Measurements from ENCODE around the gene METTL16.
A peak's percentile ranks its signal among the peaks of the same experiment; 100 is the strongest.
"Not testable (repeated sequence)": the region's sequence is repeated elsewhere in the genome, so short reads cannot be mapped to it uniquely, and the experiment has no call there.

METTL16 gene

DNA sequence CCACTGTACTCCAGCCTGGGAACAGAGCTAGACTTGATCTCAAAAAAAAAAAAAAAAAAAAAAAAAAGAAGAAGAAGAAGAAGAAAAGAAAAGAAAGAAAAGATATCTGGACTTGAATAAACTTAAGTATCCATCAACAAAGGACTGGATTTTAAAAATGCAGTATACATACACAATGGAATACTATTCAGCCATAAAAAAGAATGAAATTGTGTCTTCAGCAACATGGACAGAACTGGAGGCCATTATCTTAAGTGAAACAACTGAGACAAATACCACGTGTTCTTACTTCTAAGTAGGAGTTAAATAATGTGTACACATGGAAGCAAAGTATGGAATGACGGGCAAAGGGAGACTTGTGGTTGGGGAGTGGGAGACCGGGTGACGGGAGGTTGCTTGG lies 70.8 kb downstream of the METTL16 start (continued):
- TF ChIP-seq, protein P1, sequence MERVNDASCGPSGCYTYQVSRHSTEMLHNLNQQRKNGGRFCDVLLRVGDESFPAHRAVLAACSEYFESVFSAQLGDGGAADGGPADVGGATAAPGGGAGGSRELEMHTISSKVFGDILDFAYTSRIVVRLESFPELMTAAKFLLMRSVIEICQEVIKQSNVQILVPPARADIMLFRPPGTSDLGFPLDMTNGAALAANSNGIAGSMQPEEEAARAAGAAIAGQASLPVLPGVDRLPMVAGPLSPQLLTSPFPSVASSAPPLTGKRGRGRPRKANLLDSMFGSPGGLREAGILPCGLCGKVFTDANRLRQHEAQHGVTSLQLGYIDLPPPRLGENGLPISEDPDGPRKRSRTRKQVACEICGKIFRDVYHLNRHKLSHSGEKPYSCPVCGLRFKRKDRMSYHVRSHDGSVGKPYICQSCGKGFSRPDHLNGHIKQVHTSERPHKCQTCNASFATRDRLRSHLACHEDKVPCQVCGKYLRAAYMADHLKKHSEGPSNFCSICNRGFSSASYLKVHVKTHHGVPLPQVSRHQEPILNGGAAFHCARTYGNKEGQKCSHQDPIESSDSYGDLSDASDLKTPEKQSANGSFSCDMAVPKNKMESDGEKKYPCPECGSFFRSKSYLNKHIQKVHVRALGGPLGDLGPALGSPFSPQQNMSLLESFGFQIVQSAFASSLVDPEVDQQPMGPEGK (CRISPR knock-in tag; IDR thresholded peaks at IDR 0.05; ENCODE audit: borderline replicate concordance): no peak
- TF ChIP-seq PPARA (CRISPR knock-in tag; IDR thresholded peaks at IDR 0.05; ENCODE audit: borderline replicate concordance) (no peak), OSR1 (CRISPR knock-in tag; IDR thresholded peaks at IDR 0.05) (no peak)

DNA sequence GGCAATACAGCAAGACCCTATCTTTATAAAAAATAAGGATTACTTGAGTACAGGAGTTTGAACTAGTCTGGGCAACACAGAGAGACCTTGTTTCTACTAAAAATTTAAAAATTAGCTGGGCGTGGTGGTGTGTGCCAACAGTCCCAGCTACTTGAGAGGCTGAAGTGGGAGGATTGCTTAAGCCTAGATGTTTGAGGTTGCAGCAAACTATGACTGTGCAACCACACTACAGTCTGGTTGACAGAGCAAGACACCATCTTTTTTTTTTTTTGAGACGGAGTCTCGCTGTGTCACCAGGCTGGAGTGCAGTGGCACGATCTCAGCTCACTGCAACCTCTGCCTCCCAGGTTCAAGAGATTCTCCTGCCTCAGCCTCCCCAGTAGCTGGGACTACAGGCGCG lies 71.7 kb downstream of the METTL16 start:
- ATAC-seq: not testable (repeated sequence)

DNA sequence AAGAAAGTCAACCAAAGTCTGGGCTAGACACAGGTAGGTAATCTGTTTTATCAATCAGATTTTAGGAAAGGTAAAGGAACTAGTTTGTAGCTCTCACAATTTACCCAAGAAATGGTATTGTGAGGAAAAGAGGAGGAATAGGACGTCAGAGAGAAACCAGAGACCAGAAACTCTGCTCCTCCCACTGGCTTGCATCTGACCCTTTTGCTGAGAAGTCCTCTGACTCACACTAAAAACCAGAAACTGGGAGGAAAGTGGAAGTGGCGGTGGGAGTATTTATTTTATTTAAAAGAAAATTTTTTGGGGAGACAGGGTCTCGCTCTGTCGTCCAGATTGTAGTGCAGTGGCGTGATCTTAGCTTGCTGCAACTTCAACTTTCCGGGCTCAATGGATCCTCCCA lies 72.9 kb downstream of the METTL16 start:
- peak; percentile 57 for ATAC-seq
- no peak for TF ChIP-seq TCF4 (CRISPR knock-in tag; IDR thresholded peaks at IDR 0.05; ENCODE audit: borderline replicate concordance)
- TF ChIP-seq ZNF70 (CRISPR knock-in tag; IDR thresholded peaks at IDR 0.05): no peak
- TF ChIP-seq SNAI2 (CRISPR knock-in tag; IDR thresholded peaks at IDR 0.05): no peak
- no peak for TF ChIP-seq PPARA (CRISPR knock-in tag; IDR thresholded peaks at IDR 0.05; ENCODE audit: borderline replicate concordance)

DNA sequence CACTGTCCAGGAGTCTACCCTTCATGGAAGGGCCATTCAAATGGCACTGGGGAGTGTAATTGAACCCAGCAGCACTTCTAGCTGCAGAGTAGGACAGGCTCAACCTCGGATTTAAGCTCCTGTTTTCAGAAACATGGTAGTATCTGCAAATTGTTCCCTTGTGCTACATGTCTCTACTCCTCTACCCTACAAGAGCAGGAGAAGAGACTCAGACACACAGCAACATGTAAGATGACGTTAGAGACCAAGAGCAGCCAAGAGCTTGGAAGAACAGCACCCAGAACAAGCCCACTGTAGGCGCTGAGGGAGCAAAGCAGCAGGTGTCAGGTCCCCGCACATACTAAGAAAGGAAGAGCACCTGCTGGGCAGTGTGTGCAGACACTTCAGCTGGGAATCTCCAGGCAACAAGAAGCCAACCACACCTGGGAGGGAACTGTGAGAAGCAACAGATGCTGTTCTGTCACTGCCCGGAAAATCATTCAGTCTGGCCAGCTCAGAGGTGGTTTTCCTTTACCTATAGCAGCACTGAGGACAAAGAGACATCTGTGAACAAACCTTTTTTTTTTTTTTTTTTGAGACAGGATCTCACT lies 75.3 kb downstream of the METTL16 start:
- no peak for ATAC-seq
- TF ChIP-seq RARB (CRISPR knock-in tag; IDR thresholded peaks at IDR 0.05) (no peak), ZNF70 (CRISPR knock-in tag; IDR thresholded peaks at IDR 0.05) (no peak), ZNF8 (CRISPR knock-in tag; IDR thresholded peaks at IDR 0.05) (no peak), ISL1 (CRISPR knock-in tag; IDR thresholded peaks at IDR 0.05) (no peak), PPARA (CRISPR knock-in tag; IDR thresholded peaks at IDR 0.05; ENCODE audit: borderline replicate concordance) (no peak), ZFP3 (CRISPR knock-in tag; IDR thresholded peaks at IDR 0.05) (no peak), SNAI2 (CRISPR knock-in tag; IDR thresholded peaks at IDR 0.05) (no peak), CSDC2 (CRISPR knock-in tag; IDR thresholded peaks at IDR 0.05) (no peak), ARNTL (CRISPR knock-in tag; IDR thresholded peaks at IDR 0.05; ENCODE audit: borderline replicate concordance, low read depth) (no peak), TCF4 (CRISPR knock-in tag; IDR thresholded peaks at IDR 0.05; ENCODE audit: borderline replicate concordance) (no peak), OSR1 (CRISPR knock-in tag; IDR thresholded peaks at IDR 0.05) (no peak), BACH2 (CRISPR knock-in tag; IDR thresholded peaks at IDR 0.05; ENCODE audit: borderline replicate concordance) (no peak)
- TF ChIP-seq, protein P2, sequence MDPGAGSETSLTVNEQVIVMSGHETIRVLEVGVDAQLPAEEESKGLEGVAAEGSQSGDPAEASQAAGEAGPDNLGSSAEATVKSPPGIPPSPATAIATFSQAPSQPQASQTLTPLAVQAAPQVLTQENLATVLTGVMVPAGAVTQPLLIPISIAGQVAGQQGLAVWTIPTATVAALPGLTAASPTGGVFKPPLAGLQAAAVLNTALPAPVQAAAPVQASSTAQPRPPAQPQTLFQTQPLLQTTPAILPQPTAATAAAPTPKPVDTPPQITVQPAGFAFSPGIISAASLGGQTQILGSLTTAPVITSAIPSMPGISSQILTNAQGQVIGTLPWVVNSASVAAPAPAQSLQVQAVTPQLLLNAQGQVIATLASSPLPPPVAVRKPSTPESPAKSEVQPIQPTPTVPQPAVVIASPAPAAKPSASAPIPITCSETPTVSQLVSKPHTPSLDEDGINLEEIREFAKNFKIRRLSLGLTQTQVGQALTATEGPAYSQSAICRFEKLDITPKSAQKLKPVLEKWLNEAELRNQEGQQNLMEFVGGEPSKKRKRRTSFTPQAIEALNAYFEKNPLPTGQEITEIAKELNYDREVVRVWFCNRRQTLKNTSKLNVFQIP (CRISPR knock-in tag; IDR thresholded peaks at IDR 0.05; ENCODE audit: borderline replicate concordance, low read depth): no peak
- TF ChIP-seq, protein P3, sequence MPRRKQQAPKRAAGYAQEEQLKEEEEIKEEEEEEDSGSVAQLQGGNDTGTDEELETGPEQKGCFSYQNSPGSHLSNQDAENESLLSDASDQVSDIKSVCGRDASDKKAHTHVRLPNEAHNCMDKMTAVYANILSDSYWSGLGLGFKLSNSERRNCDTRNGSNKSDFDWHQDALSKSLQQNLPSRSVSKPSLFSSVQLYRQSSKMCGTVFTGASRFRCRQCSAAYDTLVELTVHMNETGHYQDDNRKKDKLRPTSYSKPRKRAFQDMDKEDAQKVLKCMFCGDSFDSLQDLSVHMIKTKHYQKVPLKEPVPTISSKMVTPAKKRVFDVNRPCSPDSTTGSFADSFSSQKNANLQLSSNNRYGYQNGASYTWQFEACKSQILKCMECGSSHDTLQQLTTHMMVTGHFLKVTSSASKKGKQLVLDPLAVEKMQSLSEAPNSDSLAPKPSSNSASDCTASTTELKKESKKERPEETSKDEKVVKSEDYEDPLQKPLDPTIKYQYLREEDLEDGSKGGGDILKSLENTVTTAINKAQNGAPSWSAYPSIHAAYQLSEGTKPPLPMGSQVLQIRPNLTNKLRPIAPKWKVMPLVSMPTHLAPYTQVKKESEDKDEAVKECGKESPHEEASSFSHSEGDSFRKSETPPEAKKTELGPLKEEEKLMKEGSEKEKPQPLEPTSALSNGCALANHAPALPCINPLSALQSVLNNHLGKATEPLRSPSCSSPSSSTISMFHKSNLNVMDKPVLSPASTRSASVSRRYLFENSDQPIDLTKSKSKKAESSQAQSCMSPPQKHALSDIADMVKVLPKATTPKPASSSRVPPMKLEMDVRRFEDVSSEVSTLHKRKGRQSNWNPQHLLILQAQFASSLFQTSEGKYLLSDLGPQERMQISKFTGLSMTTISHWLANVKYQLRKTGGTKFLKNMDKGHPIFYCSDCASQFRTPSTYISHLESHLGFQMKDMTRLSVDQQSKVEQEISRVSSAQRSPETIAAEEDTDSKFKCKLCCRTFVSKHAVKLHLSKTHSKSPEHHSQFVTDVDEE (CRISPR knock-in tag; IDR thresholded peaks at IDR 0.05): no peak
- TF ChIP-seq, protein P4, sequence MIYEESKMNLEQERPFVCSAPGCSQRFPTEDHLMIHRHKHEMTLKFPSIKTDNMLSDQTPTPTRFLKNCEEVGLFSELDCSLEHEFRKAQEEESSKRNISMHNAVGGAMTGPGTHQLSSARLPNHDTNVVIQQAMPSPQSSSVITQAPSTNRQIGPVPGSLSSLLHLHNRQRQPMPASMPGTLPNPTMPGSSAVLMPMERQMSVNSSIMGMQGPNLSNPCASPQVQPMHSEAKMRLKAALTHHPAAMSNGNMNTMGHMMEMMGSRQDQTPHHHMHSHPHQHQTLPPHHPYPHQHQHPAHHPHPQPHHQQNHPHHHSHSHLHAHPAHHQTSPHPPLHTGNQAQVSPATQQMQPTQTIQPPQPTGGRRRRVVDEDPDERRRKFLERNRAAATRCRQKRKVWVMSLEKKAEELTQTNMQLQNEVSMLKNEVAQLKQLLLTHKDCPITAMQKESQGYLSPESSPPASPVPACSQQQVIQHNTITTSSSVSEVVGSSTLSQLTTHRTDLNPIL (CRISPR knock-in tag; IDR thresholded peaks at IDR 0.05; ENCODE audit: low read depth): no peak
- TF ChIP-seq, protein P5, sequence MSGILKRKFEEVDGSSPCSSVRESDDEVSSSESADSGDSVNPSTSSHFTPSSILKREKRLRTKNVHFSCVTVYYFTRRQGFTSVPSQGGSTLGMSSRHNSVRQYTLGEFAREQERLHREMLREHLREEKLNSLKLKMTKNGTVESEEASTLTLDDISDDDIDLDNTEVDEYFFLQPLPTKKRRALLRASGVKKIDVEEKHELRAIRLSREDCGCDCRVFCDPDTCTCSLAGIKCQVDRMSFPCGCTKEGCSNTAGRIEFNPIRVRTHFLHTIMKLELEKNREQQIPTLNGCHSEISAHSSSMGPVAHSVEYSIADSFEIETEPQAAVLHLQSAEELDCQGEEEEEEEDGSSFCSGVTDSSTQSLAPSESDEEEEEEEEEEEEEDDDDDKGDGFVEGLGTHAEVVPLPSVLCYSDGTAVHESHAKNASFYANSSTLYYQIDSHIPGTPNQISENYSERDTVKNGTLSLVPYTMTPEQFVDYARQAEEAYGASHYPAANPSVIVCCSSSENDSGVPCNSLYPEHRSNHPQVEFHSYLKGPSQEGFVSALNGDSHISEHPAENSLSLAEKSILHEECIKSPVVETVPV (CRISPR knock-in tag; IDR thresholded peaks at IDR 0.05): no peak
